Activated CD4-positive, alpha-beta T cell treated with anti-CD3 and anti-CD28 coated beads, Interleukin-2, Interleukin-6, amounts not matched to agents 100 ng/mL and 50 ng/mL, durations not matched to agents 16 hours and 8 hours (primary cell): ENCODE results near the gene IGF2BP2.
"Not testable (repeated sequence)": the region's sequence is repeated elsewhere in the genome, so short reads cannot be mapped to it uniquely, and the experiment has no call there.

Experiments used
- DNase-seq: peaks from one replicate; pipeline ENCODE4 v3.0.0-alpha.2; 2020

Gene IGF2BP2

DNA sequence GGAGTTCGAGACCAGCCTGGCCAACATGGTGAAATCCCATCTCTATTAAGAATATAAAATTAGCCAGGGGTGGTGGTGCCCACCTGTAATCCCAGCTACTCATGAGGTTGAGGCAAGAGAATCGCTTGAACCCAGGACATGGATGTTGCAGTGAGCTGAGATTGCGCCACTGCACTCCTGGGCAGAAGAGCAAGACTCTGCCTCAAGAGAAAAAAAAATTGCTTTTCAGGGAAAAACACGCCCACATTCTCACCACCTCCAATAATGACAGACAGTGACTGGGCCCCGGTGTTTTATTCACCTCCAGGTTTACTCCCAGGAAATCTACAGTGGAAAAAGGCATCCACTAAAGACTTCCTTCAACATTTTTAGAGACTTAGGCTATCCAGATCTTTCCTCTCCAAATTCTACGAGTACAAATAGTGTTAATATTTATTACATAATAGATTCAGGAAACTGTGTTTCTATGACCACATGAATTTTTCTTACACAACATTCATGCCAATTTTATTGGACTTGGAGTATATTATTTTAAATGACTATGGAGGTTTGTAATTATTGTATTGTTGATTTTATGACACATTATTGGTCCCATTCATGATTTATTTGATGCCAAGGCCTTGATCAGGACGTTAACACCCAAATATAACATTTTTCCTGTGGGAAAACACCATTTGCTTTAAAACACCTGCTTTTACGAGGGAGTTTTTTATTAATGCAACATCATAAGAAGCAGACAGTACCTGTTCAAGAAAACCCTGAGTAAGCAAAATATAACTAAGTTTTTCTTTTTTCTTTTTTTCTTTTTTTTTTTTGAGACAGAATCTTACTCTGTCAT lies 26.6 kb downstream of the IGF2BP2 start:
- DNase-seq: no peak

DNA sequence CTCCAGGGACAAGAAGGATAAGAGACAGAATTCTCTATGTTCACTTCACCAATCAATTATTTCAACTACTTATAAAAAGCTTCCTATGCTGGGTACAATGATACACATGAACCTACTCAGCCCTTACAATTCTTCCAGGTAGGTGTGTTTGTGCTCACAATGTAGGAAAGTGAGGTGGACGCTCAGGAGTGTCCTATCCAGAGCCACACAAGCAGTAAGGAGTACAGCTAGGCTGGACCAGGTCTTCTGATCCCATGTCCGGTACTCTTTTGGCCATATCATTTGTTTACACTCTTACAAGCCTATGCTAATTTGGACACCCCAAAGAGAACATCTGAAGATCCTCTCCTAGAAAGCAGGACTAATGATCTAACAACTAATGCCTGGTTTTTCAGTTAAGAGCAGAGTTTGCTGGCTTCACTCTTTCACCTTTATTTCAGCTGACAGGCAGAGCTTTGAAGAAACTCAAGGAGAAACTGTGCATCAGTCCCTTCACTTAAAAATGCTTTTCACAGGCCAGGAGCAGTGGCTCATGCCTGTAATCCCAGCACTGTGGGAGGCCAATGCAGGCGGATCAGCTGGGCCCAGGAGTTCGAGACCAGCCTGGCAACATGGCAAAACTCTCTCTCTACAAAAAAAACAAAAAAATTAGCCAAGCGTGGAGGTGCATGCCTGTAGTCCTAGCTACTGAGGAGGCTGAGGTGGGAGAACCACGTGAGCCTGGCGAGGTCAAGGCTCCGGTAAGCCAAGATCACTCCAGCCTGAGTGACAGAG lies 27.5 kb downstream of the IGF2BP2 start:
- DNase-seq: no peak

DNA sequence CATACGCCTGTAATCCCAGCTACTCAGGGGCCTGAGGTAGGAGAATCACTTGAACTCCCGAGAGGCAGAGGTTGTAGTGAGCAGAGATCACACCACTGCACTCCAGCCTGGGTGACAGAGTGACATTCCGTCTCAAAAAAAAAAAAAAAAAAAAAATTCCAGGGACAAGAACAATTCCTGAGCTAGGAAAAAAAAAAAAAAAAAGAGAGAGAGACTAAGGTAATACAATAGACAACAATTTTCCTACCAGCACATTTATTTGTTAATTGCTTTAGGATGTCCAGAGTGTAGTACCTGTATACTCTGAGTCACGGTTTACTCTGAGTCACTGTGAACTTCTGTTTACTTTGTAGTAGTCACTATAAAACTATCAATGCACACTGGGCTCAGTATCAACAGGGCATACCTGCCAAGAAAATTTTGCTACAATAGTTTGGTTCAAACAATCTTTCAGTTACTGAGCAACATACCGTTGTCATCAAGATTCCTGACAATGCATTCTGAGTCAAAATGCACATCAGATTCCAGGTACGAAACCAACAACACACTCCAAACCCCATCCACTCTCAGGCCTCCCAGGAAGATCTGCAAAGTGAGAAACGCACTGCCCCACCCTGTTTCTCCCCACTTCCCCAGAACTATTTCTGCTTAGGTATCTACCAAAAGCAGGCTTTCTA lies 28.3 kb downstream of the IGF2BP2 start:
- no peak for DNase-seq

DNA sequence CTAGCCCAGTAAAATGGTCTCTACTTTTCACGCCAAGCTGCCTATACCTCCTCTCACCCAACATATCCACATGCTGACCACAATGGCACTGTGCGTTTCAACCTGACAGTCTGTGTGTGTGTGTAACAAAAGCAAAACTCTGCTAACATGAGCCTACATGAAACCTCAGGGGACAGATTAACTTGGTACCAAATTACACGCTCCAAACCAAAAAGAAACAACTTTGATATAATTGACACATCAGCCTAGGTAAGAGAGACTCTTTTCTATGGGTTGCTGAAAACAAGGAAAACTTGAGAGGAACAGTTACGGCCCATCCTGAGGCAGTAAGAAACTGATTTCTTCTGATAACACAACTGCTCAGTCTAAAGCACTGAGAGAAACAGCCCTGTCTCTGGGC lies 31.5 kb downstream of the IGF2BP2 start:
- no peak for DNase-seq

DNA sequence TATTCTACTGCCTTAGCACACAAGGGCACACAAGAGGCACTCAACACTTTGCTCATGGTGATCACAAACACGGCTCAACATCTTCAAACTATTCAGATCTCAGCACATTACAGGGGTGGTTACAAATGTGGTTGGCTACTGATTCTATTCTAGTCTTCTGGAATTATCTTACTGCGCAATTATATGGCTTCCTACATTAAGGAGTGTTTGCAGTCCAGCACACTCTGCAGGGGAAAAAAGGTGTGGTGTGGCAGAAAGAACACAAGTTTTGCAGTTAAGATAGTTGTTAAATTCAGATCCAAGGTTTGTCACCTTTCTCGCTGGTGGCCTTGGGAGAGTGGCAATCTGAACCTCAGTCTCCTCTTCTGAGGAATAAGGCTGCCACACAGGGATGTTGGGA lies 31.9 kb downstream of the IGF2BP2 start:
- no peak for DNase-seq

DNA sequence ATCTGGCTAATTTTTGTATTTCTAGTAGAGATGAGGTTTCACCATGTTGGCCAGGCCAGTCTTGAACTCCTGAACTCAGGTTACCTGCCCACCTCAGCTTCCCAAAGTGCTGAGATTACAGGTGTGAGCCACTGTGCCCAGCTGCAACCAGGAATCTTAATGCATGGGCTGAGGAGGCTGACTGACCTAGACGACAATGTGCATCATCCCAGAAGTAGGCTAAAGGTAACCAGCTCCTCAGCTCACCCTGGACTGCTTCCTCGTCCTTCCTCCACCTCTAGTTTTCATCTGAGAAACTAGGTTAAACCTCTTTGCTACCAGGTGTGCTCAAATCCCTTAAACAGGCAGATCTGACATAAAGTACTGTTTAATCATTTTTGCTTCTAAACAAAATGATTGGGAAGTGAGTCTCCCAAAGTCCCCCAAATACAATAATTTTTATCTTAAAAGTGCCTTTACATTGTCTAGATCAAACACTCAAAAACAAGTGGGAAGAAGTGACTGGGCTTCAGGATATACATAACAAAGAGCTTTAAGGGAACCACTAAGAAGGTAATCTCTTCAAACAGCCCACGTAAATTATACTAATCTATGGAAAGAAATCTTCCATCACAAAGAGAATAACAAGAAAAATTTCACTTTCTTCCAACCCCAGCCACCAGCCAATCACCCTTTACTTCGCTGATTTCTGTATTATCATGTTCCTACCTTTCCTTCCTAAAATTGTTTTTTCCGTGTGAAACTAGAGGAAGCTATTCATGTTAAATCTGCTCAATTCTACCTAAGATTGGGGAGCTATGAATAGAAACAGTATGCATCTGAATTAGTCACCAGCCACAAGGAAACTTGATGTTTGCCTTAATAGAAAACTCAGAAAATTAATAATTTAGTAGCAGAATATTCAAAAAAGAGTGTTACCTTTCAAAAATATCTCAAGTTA lies 34.7 kb downstream of the IGF2BP2 start:
- DNase-seq: no peak

DNA sequence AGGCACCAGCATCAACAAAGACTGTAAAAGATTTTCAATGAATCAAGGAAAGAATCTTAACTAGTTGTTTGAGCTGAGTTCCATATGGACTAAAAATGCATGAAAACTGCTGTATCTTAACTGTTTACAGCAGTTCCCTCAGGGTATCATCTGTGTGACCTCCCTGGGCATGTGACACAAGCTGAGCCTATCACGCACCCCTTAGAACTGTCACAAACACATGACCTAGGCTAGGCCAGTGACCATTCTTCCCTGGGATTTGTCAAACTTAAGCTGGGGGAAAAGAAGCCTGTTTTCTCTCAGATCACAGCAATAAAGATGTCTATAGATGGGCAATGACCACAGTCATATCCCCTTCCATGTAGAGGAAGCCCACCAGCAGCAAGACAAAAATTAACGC lies 35.7 kb downstream of the IGF2BP2 start:
- no peak for DNase-seq

DNA sequence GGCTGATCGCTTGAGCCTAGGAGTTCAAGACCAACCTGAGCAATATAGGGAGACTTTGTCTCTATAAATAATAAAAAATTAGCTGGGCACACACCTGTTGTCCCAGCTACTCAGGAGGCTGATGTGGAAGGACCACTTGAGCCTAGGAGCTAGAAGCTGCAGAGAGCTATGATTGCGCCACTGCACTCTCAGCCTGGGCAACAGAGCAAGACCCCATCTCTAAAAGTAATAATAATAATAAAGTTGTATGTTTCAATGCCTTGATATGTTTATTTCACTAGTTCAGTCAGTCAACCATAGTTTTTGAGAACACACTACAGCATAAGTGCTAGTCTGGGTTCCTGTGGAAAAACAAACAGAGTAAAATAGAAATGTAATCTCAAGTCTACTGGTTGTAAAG lies 36.5 kb downstream of the IGF2BP2 start:
- no peak for DNase-seq

DNA sequence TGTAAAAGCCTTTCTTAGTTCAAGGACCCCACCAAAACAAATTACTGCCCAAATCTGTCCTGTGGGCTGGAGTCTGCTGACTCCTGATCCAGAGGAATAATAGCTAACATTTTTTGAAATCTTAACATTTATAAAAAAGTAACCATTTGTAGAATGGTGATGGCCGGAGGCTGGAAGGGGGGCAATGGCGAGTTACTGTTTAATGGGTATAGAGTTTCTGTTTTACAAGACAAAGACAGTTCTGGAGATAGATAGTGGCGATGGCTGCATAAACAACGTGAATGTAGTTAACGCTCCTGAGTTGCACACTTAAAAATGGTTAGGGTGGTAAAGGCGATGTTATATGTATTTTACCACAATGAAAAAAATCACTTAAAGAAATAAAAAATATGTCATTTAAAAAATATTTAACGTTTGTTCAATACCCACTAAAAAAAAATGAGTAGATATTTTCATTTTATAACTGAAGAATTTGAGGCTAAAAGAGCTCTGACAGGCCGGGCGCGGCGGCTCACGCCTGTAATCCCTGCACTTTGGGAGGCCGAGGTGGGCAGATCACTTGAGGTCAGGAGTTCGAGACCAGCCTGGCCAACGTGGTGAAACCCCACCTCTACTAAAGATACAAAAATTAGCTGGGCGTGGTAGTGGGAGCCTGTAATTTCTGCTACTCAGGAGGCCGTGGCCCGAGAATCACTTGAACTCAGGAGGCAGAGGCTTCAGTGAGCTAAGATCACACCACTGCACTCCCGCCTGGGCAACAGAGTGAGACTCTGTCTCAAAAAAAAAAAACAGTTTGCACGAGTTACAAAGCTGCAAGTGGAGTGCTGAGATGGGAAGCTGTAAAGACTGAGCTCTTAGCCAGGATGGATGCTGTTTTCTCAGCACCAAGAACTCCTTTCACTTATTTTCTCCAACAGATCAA lies 37.6 kb downstream of the IGF2BP2 start:
- no peak for DNase-seq

DNA sequence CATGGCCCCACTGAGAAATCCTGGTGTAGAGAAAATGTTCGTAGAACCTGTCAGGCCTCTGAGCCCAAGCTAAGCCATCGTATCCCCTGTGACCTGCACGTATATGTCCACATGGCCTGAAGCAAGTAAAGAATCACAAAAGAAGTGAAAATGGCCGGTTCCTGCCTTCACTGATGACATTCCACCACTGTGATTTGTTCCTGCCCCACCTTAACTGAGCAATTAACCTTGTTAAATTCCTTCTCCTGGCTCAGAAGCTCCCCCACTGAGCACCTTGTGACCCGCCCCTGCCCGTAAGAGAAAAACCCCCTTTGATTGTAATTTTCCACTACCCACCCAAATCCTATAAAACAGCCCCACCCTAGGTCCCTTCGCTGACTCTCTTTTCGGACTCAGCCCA lies 38.6 kb downstream of the IGF2BP2 start:
- DNase-seq: not testable (repeated sequence)

DNA sequence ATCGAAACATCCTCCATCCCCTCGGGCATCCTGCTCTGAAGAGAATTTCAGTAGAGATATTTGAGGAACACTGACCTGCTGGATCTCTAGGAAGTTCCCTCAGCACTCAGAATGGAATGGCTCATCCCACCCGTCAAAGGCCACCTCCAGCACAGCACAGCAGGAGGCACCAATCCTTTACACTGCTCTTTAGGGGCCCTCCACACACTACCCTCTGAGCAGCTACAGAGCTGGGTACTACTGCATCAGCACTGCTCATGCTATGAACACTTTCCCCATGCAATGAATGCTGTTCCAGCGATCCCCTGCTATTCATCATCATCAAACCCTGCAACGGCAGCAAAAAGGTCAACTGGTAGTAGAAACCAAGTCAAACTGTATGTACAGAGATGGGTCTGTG lies 40.5 kb downstream of the IGF2BP2 start:
- DNase-seq: no peak

DNA sequence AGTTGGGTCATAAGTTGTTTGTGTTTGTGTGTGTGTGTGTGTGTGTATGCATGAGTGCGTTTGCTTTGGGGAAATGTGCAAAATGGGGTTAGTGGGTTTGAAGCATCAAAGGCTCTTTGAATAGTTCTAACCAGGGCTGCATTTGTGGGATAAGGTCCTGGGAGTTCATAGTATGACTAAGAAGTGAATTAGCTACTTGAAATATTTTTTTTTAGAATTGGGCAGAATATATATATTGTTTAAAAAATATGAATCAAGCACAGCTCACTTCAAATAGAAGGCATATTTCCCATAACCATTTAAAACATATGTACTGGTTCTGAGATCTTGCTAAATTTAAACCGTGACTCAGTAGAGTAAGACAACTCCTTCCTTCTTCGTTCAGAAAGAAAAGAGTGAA lies 43.1 kb downstream of the IGF2BP2 start:
- DNase-seq: no peak

DNA sequence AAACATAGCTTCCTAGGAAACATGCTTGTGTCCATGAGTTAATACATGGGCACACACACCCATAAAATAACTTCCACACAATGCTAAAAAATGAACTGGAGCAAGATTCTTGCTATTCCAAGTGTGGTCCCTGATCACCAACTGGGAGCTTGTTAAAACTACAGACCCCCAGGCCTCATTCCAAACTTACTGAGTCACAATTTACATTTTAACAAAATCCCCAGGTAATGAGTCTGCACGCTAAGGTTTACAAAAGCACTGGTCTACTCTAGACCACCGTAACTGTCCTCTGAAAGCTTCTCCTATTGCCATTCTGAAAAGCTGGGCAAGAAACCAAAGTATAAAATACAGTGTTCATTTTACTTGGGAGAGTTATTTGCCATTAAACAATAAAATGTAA lies 45.4 kb downstream of the IGF2BP2 start:
- no peak for DNase-seq

DNA sequence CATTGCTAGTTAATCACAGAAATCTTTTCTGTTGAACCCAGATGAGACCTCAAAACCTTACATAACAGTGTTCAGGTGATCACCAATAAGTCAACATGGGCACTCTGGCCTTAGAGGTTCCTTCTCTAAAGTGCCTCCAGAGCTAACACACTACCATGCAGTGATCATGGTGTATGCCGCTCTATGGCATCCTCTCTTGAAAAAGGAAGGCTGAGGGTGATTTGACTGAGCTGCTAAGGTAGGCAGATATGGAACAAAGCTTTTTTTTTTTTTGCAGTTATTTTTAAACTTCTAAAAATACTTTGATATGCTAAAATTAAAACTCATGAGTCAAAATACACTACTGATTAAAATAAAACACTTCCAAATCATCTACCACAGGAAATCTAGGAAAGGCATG lies 46.0 kb downstream of the IGF2BP2 start:
- no peak for DNase-seq

DNA sequence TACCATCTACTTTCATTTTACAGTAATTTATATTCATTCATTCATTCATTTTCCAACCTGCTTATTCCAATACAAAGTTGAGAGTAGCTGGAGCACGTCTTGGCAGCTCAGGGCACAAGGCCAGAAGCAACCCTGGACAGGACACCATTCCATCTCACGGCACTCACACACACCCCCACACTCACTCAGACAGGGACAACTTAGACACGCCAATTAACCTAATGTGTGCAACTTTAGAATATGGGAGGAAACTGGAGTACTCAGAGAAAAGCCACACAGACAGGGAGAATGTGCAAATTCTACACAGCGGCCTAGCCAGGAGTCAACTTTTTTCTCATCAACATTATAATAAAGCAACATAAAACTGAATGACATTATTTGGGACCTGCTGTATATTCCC lies 46.7 kb downstream of the IGF2BP2 start:
- DNase-seq: no peak

DNA sequence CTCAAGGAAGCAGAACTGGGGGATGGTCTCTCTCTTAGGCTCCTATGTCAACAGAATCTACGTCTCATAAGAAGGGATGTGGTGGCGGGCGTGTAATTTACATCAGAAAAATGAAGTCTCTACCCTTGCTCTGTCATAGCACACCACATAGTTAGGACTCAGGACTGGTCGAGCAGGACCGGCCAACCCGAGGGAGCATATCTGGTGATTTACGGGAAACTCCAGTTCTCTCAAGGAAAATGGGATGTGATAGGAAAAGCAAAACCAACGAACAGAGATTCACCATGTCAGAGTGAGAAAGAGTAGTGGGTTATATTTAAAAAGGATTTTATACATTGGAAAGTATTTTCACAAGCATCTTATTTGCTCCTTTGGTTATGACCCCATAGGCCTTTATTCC lies 54.7 kb downstream of the IGF2BP2 start:
- no peak for DNase-seq

DNA sequence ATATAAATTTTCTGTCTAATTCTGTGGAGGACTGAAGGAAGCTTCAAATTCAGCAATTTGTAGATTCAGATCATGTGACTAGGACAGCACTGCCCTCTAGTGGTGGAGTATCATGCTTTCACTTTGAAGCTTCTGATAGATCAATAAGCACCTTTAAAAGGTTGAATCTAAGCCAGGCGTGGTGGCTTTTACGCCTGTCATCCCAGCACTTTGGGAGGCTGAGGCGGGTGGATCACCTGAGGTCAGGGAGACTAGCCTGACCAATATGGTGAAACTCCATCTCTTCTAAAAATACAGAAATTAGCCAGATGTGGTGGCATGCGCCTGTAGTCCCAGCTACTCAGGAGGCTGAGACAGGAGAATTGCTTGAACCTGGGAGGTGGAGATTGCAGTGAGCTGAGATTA lies 56.3 kb downstream of the IGF2BP2 start:
- peak; percentile 78 for DNase-seq

DNA sequence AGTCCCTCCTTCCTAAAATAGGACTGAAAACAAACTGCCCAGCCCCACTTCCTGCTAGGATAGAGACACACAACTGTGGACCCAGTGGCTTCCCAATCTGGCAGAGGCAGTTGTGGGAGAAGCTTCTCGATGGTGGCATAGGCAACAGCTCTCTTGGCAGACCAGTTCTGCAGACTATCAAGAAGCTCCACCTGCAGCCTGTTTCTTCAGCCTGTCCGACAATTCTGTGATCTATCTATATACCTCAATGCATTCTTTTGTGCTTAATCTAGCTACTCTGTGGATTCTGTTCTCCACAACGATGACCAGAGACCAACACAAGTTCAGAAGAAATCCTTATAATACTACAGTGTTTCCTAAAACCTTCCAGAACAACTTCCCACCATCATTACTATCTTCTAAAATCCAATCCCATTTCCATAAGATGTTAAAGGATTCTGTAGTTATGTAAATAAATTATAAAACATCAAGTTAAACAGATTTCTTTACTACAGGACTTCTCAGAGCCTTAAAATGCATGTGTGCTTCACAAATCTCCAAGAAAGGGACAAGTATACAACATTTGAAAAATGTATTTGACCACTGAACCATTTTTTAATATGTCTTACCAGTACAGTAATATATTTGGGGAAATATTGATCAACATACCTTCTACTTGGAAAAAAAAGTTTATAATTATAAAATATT lies 57.7 kb downstream of the IGF2BP2 start:
- no peak for DNase-seq

DNA sequence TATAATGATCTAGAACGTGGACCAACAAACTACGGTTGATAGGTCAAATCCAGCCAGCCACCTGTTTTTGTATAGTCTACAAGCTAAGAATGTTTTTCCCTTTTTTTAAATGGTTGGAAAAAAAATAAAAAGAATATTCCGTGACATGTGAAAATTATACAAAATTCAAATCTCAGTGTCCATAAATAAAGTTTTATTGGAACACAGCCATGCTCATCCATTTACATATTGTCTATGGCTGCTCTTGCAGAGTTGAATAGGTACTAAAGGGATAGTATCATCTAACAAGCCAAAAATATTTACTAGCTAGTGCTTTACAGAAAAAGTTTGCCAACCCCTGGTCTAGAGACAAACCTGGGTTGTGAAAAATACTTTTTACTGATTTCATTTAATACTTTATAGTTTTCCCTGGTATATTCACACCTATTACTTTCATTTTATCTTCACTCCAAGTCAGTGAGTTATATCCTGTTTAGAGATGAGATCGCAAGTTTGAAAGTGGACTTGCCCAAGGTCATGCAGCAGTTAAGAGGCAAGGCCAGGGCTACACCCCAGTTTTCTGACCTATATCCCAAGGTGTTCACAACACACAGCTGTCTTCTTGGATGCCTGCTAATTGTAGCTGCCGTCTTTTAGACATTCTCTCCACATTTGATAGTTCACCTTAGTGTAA lies 58.4 kb downstream of the IGF2BP2 start:
- DNase-seq: no peak

DNA sequence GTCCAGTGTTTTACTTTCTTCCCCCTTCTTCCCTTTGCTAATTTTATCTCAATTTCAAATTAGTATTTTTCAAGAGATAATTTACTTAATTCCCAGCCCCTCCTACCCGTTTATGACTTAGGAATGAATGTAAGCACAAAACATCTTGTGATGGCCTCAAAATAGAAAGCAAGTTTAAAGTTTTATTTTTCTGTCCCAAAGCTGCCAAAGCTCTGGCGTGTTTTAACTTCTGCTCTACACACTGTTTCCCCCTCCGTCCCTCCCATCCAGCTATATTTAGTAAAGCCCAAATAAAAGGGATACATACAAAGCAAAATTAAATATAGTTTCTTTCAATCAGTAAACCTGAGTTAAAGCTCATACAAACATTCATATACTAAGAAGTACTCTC lies 59.9 kb downstream of the IGF2BP2 start:
- DNase-seq: no peak
